ENCODE results near the gene DAPK1.
"Not testable (repeated sequence)": the region's sequence is repeated elsewhere in the genome, so short reads cannot be mapped to it uniquely, and the experiment has no call there.

The DAPK1 gene

GRCh38 chr9:87490225-87490624, 7.4 kb upstream of the DAPK1 start:
- Mint-ChIP-seq H3K4me1 (ENCODE audit: low read depth) (no peaks in the 10 kb centered on the region), H3K9me3 (no peaks in the 10 kb centered on the region), H3K27ac (no peak overlapping the region), H3K4me3 (no peak overlapping the region), H3K27me3 (peaks cover 44% of the 10 kb centered on the region), H3K36me3 (ENCODE audit: low read depth) (no peaks in the 10 kb centered on the region)
- DNase-seq: no peak

GRCh38 chr9:87490907-87491306, 6.8 kb upstream of the DAPK1 start:
- H3K9me3 Mint-ChIP-seq: no peaks in the 10 kb centered on the region
- no peaks in the 10 kb centered on the region for H3K36me3 Mint-ChIP-seq (ENCODE audit: low read depth)
- no peak overlapping the region for H3K27ac Mint-ChIP-seq
- H3K4me3 Mint-ChIP-seq: no peak overlapping the region
- H3K27me3 Mint-ChIP-seq: peaks cover 51% of the 10 kb centered on the region
- no peak for DNase-seq
- H3K4me1 Mint-ChIP-seq (ENCODE audit: low read depth): no peaks in the 10 kb centered on the region

- Mint-ChIP-seq H3K27me3 (peaks cover 52% of the 10 kb centered on the region), H3K4me3 (no peak overlapping the region), H3K4me1 (ENCODE audit: low read depth) (no peaks in the 10 kb centered on the region), H3K9me3 (no peaks in the 10 kb centered on the region), H3K27ac (no peak overlapping the region), H3K36me3 (ENCODE audit: low read depth) (no peaks in the 10 kb centered on the region)
- no peak for DNase-seq
These were observed 6.1 kb upstream of the DAPK1 start for GRCh38 chr9:87491523-87491922.

GRCh38 chr9:87492642-87493041, 5.0 kb upstream of the DAPK1 start:
- H3K27ac Mint-ChIP-seq: no peak overlapping the region
- H3K9me3 Mint-ChIP-seq: no peaks in the 10 kb centered on the region

GRCh38 chr9:87494970-87495471, 2.6 kb upstream of the DAPK1 start:
- Mint-ChIP-seq H3K27ac (no peak overlapping the region), H3K4me3 (no peak overlapping the region), H3K9me3 (no peaks in the 10 kb centered on the region), H3K4me1 (ENCODE audit: low read depth) (peaks cover 16% of the 10 kb centered on the region), H3K27me3 (peaks cover 69% of the 10 kb centered on the region), H3K36me3 (ENCODE audit: low read depth) (no peaks in the 10 kb centered on the region)
- DNase-seq: no peak

More at GRCh38 chr9:87492642-87493041, 5.0 kb upstream of the DAPK1 start:
- Mint-ChIP-seq H3K27me3 (peaks cover 53% of the 10 kb centered on the region), H3K4me1 (ENCODE audit: low read depth) (peaks cover 2% of the 10 kb centered on the region), H3K4me3 (no peak overlapping the region), H3K36me3 (ENCODE audit: low read depth) (no peaks in the 10 kb centered on the region)
- DNase-seq: no peak

DNA sequence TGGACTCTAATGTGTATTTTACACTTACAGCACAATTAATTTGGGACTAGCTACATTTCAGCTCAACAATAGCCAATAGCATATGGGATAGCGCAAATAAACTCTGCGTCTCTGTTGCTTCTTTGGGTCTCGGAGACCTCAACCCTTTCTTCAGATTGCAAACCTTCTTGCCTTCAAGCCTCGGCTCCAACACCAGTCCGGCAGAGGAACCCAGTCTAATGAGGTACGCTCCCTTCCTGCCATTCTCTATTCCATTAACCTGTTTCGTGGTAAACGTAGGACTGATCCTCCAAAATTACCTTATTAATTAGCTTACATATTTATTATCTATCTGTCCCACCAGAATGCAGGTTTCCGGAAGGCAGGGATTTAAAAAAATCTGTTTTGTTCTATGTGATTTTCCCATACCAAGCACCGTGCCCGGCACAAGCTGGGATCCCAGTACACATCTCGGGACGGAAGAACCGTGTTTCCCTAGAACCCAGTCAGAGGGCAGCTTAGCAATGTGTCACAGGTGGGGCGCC, 525 bp upstream of the DAPK1 start:
- no peak for DNase-seq
- Mint-ChIP-seq H3K4me1 (ENCODE audit: low read depth) (peaks cover 26% of the 10 kb centered on the region), H3K27me3 (peaks cover 69% of the 10 kb centered on the region), H3K36me3 (ENCODE audit: low read depth) (no peaks in the 10 kb centered on the region), H3K27ac (no peak overlapping the region), H3K4me3 (peak overlapping the region; percentile 43), H3K9me3 (no peaks in the 10 kb centered on the region)

DNA sequence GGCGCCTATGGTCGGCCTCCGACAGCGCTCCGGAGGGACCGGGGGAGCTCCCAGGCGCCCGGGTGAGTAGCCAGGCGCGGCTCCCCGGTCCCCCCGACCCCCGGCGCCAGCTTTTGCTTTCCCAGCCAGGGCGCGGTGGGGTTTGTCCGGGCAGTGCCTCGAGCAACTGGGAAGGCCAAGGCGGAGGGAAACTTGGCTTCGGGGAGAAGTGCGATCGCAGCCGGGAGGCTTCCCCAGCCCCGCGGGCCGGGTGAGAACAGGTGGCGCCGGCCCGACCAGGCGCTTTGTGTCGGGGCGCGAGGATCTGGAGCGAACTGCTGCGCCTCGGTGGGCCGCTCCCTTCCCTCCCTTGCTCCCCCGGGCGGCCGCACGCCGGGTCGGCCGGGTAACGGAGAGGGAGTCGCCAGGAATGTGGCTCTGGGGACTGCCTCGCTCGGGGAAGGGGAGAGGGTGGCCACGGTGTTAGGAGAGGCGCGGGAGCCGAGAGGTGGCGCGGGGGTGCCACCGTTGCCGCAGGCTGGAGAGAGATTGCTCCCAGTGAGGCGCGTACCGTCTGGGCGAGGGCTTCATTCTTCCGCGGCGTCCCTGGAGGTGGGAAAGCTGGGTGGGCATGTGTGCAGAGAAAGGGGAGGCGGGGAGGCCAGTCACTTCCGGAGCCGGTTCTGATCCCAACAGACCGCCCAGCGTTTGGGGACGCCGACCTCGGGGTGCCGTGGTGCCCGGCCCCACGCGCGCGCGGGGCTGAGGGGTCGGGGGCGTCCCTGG, 561 bp downstream of the DAPK1 start:
- peak overlapping the region; percentile 67 for H3K4me3 Mint-ChIP-seq
- H3K27me3 Mint-ChIP-seq: peaks cover 66% of the 10 kb centered on the region
- no peaks in the 10 kb centered on the region for H3K36me3 Mint-ChIP-seq (ENCODE audit: low read depth)
- H3K27ac Mint-ChIP-seq: no peak overlapping the region
- no peaks in the 10 kb centered on the region for H3K9me3 Mint-ChIP-seq
- peaks cover 28% of the 10 kb centered on the region for H3K4me1 Mint-ChIP-seq (ENCODE audit: low read depth)
- DNase-seq: peak; percentile 43

- Mint-ChIP-seq H3K27ac (no peak overlapping the region), H3K9me3 (no peaks in the 10 kb centered on the region), H3K4me3 (peak overlapping the region; percentile 49), H3K4me1 (ENCODE audit: low read depth) (peaks cover 30% of the 10 kb centered on the region), H3K27me3 (peaks cover 66% of the 10 kb centered on the region), H3K36me3 (ENCODE audit: low read depth) (no peaks in the 10 kb centered on the region)
- DNase-seq: no peak
These were observed 1.2 kb downstream of the DAPK1 start for GRCh38 chr9:87498811-87499360.

- no peak for DNase-seq
- Mint-ChIP-seq H3K9me3 (no peaks in the 10 kb centered on the region), H3K27ac (no peak overlapping the region), H3K36me3 (ENCODE audit: low read depth) (no peaks in the 10 kb centered on the region), H3K4me1 (ENCODE audit: low read depth) (peaks cover 33% of the 10 kb centered on the region), H3K27me3 (peaks cover 69% of the 10 kb centered on the region), H3K4me3 (peak overlapping the region; percentile 49)
These were observed 1.9 kb downstream of the DAPK1 start for GRCh38 chr9:87499424-87500017.

GRCh38 chr9:87500491-87501270, 3.0 kb downstream of the DAPK1 start:
- Mint-ChIP-seq H3K4me1 (ENCODE audit: low read depth) (peaks cover 33% of the 10 kb centered on the region), H3K27me3 (peaks cover 58% of the 10 kb centered on the region), H3K27ac (peak overlapping the region; percentile 8), H3K9me3 (no peaks in the 10 kb centered on the region), H3K36me3 (ENCODE audit: low read depth) (no peaks in the 10 kb centered on the region), H3K4me3 (peak overlapping the region; percentile 9)
- no peak for DNase-seq

GRCh38 chr9:87501271-87501656, 3.6 kb downstream of the DAPK1 start:
- not testable (repeated sequence) for H3K36me3 Mint-ChIP-seq (ENCODE audit: low read depth); H3K9me3 Mint-ChIP-seq; H3K4me3 Mint-ChIP-seq; H3K27ac Mint-ChIP-seq; DNase-seq
- Mint-ChIP-seq H3K27me3 (peaks cover 53% of the 10 kb centered on the region), H3K4me1 (ENCODE audit: low read depth) (peaks cover 33% of the 10 kb centered on the region)

DNA sequence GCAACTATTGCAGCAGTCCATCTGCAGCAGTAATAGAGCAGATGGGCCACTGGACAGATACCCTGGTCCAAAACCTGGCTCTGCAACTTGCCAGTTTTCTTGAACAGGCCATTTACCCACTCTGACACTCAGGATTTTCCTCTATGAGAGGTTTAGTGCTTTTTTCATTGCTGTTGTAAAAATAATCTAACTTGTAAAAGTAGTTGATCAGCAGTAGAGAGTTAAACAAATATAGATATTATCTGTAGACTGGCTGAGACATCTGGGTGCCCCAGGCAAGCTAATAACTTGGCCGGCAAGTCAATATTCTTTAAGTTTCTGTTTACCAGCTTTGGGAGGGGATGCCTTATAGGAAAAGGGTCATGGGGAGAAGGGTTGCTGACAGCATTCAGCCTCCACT, 4.1 kb downstream of the DAPK1 start:
- no peak for DNase-seq

DNA sequence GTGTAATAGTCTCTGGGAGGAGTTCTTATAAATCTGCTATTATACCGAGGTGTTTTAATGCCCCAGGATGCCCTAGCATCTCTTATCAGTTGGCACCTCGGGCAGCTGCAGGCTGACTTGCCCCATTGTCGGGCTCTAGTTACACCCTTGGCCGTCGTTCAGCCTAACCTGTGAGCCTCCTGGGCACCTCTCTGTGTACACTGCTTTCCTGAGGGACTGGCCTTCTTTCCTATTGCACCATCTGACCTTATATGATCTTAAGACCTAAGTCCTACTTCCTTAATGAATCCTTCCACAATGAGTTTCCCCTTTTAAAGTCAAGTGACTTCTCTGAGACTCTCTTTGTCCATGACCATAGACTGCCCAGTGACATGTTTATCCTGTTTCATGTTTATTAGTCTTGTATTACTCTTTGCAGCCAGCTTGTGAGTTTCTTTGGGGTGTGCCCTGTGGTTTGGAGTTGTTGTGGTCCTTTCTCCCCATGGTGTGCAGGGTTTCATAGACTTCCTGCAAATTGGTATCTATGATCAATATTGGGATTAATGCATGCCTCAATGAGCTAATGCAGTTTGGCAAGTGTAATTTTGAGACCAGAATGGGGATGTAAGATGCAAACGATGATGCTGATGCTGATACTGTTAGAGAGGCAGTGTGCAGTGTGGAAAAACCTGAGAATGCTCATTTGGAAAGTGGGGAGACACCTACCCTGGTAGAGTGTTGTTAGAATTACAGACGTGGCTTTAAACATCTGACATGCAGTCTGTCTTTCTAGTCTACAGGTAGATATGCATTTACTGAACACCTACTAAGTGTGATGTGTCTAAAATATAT, 4.9 kb downstream of the DAPK1 start:
- Mint-ChIP-seq H3K27me3 (peaks cover 42% of the 10 kb centered on the region), H3K36me3 (ENCODE audit: low read depth) (no peaks in the 10 kb centered on the region), H3K27ac (no peak overlapping the region), H3K9me3 (no peaks in the 10 kb centered on the region), H3K4me1 (ENCODE audit: low read depth) (peaks cover 31% of the 10 kb centered on the region), H3K4me3 (no peak overlapping the region)
- DNase-seq: no peak

More for the DNA sequence above, 4.1 kb downstream of the DAPK1 start:
- Mint-ChIP-seq H3K27ac (no peak overlapping the region), H3K4me3 (no peak overlapping the region), H3K36me3 (ENCODE audit: low read depth) (no peaks in the 10 kb centered on the region), H3K27me3 (peaks cover 48% of the 10 kb centered on the region), H3K9me3 (no peaks in the 10 kb centered on the region), H3K4me1 (ENCODE audit: low read depth) (peaks cover 33% of the 10 kb centered on the region)

DNA sequence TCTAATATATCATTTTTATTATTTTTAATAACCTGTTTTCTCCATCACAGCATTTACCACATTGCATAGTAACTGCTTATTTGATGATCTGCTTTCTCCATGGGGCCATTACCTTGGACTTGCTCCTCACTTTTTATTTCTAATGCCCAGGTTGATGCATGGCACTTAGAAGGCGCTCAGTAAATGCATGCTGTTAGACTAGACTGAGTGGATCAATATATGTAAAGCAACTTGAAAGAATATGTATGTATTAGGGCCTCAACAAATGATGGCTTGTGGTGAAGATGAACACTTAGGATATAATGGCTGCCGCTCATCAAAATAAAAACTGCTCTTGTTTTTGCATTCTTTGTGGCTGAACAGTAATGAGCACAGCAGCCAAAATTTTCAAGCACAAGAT, 5.8 kb downstream of the DAPK1 start:
- Mint-ChIP-seq H3K27me3 (peaks cover 40% of the 10 kb centered on the region), H3K36me3 (ENCODE audit: low read depth) (no peaks in the 10 kb centered on the region), H3K4me3 (no peak overlapping the region), H3K9me3 (no peaks in the 10 kb centered on the region), H3K4me1 (ENCODE audit: low read depth) (peaks cover 30% of the 10 kb centered on the region), H3K27ac (no peak overlapping the region)
- DNase-seq: no peak

Data from activated T-cell treated with anti-CD3 and anti-CD28 coated beads, Interleukin-2, amount 50 U/mL, for 24 hours (primary cell).